Gastrocnemius medialis (tissue), 4 donors: Measurements from ENCODE around the gene ENKUR.

Source experiments
- POLR2A ChIP-seq, 2 donors: fragments of 450-650 bp; IDR thresholded peaks; one replicate each; pipeline ENCODE4 v1.6.1; 2017; ENCODE audit warnings: antibody characterized with exemption in 2 of 2, mild to moderate bottlenecking in 2 of 2, moderate library complexity in 2 of 2
- TF ChIP-seq, protein P1 (sequence below), 5 experiments: fragments of 450-650 bp in 3 of 5; fragments of 200-600 bp in 2 of 5; sonication (generic) in 2 of 5; IDR thresholded peaks in 4 of 5; conservative IDR thresholded peaks in 1 of 5; 1 replicate in 4 of 5; 2 replicates in 1 of 5; pipeline ENCODE4 v1.5.1; 2016 to 2019; ENCODE audit warnings: antibody characterized with exemption in 5 of 5, mild to moderate bottlenecking in 3 of 5, moderate library complexity in 3 of 5

DNA sequence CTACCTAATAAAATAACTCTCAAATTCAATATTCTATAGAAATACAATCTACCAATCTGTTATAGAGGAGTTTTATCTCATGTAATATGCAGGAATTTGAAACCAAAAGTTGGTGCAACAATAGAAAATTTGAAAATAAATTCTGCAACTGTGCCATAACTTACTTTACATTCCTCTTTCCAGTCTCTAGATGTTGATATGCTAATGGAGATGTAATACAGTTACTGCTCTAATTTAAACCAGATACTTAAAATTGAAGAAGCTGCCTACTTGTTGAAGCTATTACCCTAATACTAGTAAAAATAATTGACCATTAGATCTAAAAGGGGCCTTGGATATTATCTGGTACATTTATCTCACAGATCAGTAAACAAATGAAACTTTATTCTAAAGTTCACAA is 1.4 kb downstream of the ENKUR start:
- TF ChIP-seq, protein P1, sequence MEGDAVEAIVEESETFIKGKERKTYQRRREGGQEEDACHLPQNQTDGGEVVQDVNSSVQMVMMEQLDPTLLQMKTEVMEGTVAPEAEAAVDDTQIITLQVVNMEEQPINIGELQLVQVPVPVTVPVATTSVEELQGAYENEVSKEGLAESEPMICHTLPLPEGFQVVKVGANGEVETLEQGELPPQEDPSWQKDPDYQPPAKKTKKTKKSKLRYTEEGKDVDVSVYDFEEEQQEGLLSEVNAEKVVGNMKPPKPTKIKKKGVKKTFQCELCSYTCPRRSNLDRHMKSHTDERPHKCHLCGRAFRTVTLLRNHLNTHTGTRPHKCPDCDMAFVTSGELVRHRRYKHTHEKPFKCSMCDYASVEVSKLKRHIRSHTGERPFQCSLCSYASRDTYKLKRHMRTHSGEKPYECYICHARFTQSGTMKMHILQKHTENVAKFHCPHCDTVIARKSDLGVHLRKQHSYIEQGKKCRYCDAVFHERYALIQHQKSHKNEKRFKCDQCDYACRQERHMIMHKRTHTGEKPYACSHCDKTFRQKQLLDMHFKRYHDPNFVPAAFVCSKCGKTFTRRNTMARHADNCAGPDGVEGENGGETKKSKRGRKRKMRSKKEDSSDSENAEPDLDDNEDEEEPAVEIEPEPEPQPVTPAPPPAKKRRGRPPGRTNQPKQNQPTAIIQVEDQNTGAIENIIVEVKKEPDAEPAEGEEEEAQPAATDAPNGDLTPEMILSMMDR (IDR thresholded peaks at IDR 0.05 in 4 of 5, conservative IDR thresholded peaks at IDR 0.05 in 1 of 5), result no peak
- no peak for TF ChIP-seq POLR2A (IDR thresholded peaks at IDR 0.05)
